ENCODE results near the gene ENO4. TPM values are rescaled to one million over a fixed set of nuclear protein-coding genes. Genes with fewer than 3 reads are reported as not detected.
A peak's percentile ranks its signal among the peaks of the same experiment; 100 is the strongest.

Gene ENO4
- total RNA-seq, 1 donor from 2014 or later, result 0.52 TPM

- H3K4me3 ChIP-seq (ENCODE audit: insufficient read depth, low read depth, low read length), result no peak overlapping the region
- DNase-seq (ENCODE audit: low read depth) (no peak), FAIRE-seq (no peak)
- no peak overlapping the region for H2AFZ ChIP-seq (ENCODE audit: low read depth, low read length)
- Mint-ChIP-seq H3K36me3 (ENCODE audit: low read depth, unreplicated experiment) (peaks cover 9% of the 10 kb centered on the region), H3K9me3 (ENCODE audit: unreplicated experiment) (no peaks in the 10 kb centered on the region), H3K4me1 (ENCODE audit: low read depth, unreplicated experiment) (no peaks in the 10 kb centered on the region), H3K27ac (ENCODE audit: unreplicated experiment) (no peak overlapping the region), H3K27me3 (ENCODE audit: low read depth, unreplicated experiment) (no peaks in the 10 kb centered on the region), H3K4me3 (ENCODE audit: unreplicated experiment) (no peak overlapping the region)
- H3K4me2 ChIP-seq (ENCODE audit: low read length), result no peak overlapping the region
- H3K9me3 ChIP-seq (ENCODE audit: insufficient read depth, low read depth, low read length), result no peaks in the 10 kb centered on the region
- H4K20me1 ChIP-seq (ENCODE audit: insufficient read depth, low read length), result no peaks in the 10 kb centered on the region
- H3K79me2 ChIP-seq (ENCODE audit: insufficient read depth, low read length), result no peaks in the 10 kb centered on the region
- H3K27ac ChIP-seq (ENCODE audit: low read depth, low read length), result no peak overlapping the region
- no peaks in the 10 kb centered on the region for H3K4me1 ChIP-seq (ENCODE audit: insufficient read depth, low read length)
- H3K36me3 ChIP-seq (ENCODE audit: insufficient read depth, low read length), result no peaks in the 10 kb centered on the region
- H3K9ac ChIP-seq (ENCODE audit: low read length), result no peak overlapping the region
- TF ChIP-seq CTCF (IDR thresholded peaks at IDR 0.05; ENCODE audit: insufficient read depth, low read depth, low read length), result no peak
- TF ChIP-seq EZH2 (IDR thresholded peaks at IDR 0.05; ENCODE audit: insufficient read depth, low read length), result no peak
- no peaks in the 10 kb centered on the region for H3K27me3 ChIP-seq (ENCODE audit: insufficient read depth, low read length)
These were observed 70.4 kb downstream of the ENO4 start for GRCh38 chr10:116919706-116920105.

GRCh38 chr10:116925056-116925455, 75.8 kb downstream of the ENO4 start:
- no peak overlapping the region for H2AFZ ChIP-seq (ENCODE audit: low read depth, low read length)
- Mint-ChIP-seq H3K27ac (ENCODE audit: unreplicated experiment) (peak overlapping the region; percentile 80), H3K9me3 (ENCODE audit: unreplicated experiment) (no peaks in the 10 kb centered on the region), H3K36me3 (ENCODE audit: low read depth, unreplicated experiment) (peaks cover 17% of the 10 kb centered on the region), H3K4me3 (ENCODE audit: unreplicated experiment) (no peak overlapping the region), H3K27me3 (ENCODE audit: low read depth, unreplicated experiment) (no peaks in the 10 kb centered on the region), H3K4me1 (ENCODE audit: low read depth, unreplicated experiment) (peaks cover 8% of the 10 kb centered on the region)
- no peak overlapping the region for H3K4me2 ChIP-seq (ENCODE audit: low read length)
- DNase-seq (ENCODE audit: low read depth), result no peak
- TF ChIP-seq EZH2 (IDR thresholded peaks at IDR 0.05; ENCODE audit: insufficient read depth, low read length) (no peak), CTCF (IDR thresholded peaks at IDR 0.05; ENCODE audit: insufficient read depth, low read depth, low read length) (no peak)
- no peaks in the 10 kb centered on the region for H3K79me2 ChIP-seq (ENCODE audit: insufficient read depth, low read length)
- FAIRE-seq, result no peak
- H3K9ac ChIP-seq (ENCODE audit: low read length), result no peak overlapping the region
- peaks cover 3% of the 10 kb centered on the region for H3K36me3 ChIP-seq (ENCODE audit: insufficient read depth, low read length)
- no peak overlapping the region for H3K27ac ChIP-seq (ENCODE audit: low read depth, low read length)
- no peak overlapping the region for H3K4me3 ChIP-seq (ENCODE audit: insufficient read depth, low read depth, low read length)
- no peaks in the 10 kb centered on the region for H3K27me3 ChIP-seq (ENCODE audit: insufficient read depth, low read length)
- H4K20me1 ChIP-seq (ENCODE audit: insufficient read depth, low read length), result no peaks in the 10 kb centered on the region
- no peaks in the 10 kb centered on the region for H3K9me3 ChIP-seq (ENCODE audit: insufficient read depth, low read depth, low read length)
- H3K4me1 ChIP-seq (ENCODE audit: insufficient read depth, low read length), result peaks cover 4% of the 10 kb centered on the region

GRCh38 chr10:116926426-116926825, 77.1 kb downstream of the ENO4 start:
- no peak overlapping the region for H3K4me3 ChIP-seq (ENCODE audit: insufficient read depth, low read depth, low read length)
- peaks cover 3% of the 10 kb centered on the region for H3K36me3 ChIP-seq (ENCODE audit: insufficient read depth, low read length)
- no peaks in the 10 kb centered on the region for H3K27me3 ChIP-seq (ENCODE audit: insufficient read depth, low read length)
- DNase-seq (ENCODE audit: low read depth), result peak; percentile 72
- H3K27me3 Mint-ChIP-seq (ENCODE audit: low read depth, unreplicated experiment), result no peaks in the 10 kb centered on the region
- FAIRE-seq, result no peak
- peak overlapping the region; percentile 16 for H3K27ac Mint-ChIP-seq (ENCODE audit: unreplicated experiment)
- H3K27ac ChIP-seq (ENCODE audit: low read depth, low read length), result no peak overlapping the region
- H2AFZ ChIP-seq (ENCODE audit: low read depth, low read length), result no peak overlapping the region
- no peaks in the 10 kb centered on the region for H3K79me2 ChIP-seq (ENCODE audit: insufficient read depth, low read length)
- peaks cover 4% of the 10 kb centered on the region for H3K4me1 ChIP-seq (ENCODE audit: insufficient read depth, low read length)
- peaks cover 9% of the 10 kb centered on the region for H3K36me3 Mint-ChIP-seq (ENCODE audit: low read depth, unreplicated experiment)
- no peaks in the 10 kb centered on the region for H3K9me3 ChIP-seq (ENCODE audit: insufficient read depth, low read depth, low read length)
- no peaks in the 10 kb centered on the region for H4K20me1 ChIP-seq (ENCODE audit: insufficient read depth, low read length)
- peaks cover 8% of the 10 kb centered on the region for H3K4me1 Mint-ChIP-seq (ENCODE audit: low read depth, unreplicated experiment)
- H3K9ac ChIP-seq (ENCODE audit: low read length), result no peak overlapping the region
- H3K9me3 Mint-ChIP-seq (ENCODE audit: unreplicated experiment), result no peaks in the 10 kb centered on the region
- no peak overlapping the region for H3K4me2 ChIP-seq (ENCODE audit: low read length)
- no peak overlapping the region for H3K4me3 Mint-ChIP-seq (ENCODE audit: unreplicated experiment)
- no peak for TF ChIP-seq CTCF (IDR thresholded peaks at IDR 0.05; ENCODE audit: insufficient read depth, low read depth, low read length)
- no peak for TF ChIP-seq EZH2 (IDR thresholded peaks at IDR 0.05; ENCODE audit: insufficient read depth, low read length)
